ENCODE results near the gene C6orf163. TPM values are rescaled to one million over a fixed set of nuclear protein-coding genes. Genes with fewer than 3 reads are reported as not detected.
A peak's percentile ranks its signal among the peaks of the same experiment; 100 is the strongest.

The C6orf163 gene
- total and polyA plus RNA-seq, 5 donors from 2014 or later, result 0.53 to 2.1 (median 1.3) TPM; not detected in 1

DNA sequence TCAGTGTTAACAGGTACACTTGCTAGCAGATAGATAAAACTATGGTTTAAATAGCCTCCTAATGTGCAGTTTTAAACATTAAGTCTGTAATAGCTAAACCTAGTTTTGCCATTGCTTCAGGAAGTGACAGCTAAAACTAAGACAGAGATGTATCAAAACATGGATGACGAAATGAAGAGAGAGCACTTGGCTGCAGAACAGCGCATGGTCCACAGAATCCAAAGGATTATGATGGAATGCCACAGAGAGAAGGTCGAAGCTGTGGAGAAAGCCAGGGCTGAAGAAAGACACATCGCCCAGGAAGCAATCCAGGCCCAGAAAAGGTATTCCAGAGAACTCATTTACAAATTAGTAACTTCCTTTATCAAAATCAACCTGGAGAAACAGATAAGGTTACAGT, 11.6 kb downstream of the C6orf163 start:
- peak overlapping the region in 1 of 3 donors; percentile 64 for H3K27ac Mint-ChIP-seq
- ATAC-seq (ENCODE audit: low read depth in 2 of 2), result no peak

DNA sequence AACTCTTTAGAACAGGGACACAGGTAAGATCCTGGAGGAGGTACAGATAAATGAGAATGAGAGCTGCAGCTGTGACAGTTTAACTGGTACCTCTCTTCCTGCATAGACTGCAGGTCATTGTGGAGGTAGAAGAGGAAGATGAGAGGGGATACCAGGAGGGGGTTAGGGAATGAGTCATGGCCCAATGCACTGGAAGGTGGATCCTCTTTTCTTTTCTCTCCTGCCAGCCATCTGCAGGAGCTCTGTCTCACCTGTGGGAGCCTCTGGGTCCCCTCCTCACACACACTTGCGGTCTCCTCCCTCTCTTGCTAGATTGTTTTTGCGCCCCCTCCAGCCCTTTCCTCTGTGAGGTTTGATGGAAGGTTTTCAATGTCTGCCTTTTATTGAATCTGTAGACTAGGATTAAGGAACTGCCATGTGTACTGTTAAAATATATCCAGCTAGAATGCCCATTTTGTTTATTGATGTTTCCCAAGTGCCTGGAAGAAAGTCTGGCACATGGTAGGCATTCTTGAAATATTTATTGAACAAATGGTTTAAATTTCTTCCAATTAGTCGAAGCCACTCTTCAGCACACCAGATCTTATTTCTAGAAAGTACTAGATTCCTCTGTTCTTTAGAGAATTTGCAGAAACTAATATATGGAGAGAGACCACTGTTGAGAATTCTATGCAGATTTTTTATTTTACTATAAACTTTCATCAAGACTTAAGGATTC, 13.0 kb downstream of the C6orf163 start:
- no peaks in the 10 kb centered on the region for H3K4me1 Mint-ChIP-seq
- H3K4me3 Mint-ChIP-seq, result no peak overlapping the region
- no peaks in the 10 kb centered on the region for H3K27me3 Mint-ChIP-seq
- Histone ChIP-seq H3K4me1 (ENCODE audit: control insufficient read depth, insufficient read depth, low read length, poor library complexity, severe bottlenecking) (no peaks in the 10 kb centered on the region), H3K36me3 (ENCODE audit: control insufficient read depth, insufficient read depth, low read length) (no peaks in the 10 kb centered on the region), H3K27me3 (ENCODE audit: control insufficient read depth, insufficient read depth, low read length) (no peaks in the 10 kb centered on the region), H3K4me3 (ENCODE audit: low read depth, low read length) (no peak overlapping the region), H3K9me3 (ENCODE audit: control insufficient read depth in 2 of 2, low read length in 2 of 2) (no peaks in the 10 kb centered on the region), H3K27ac (ENCODE audit: insufficient read depth, low read length, poor library complexity, severe bottlenecking) (no peak overlapping the region)
- H3K9me3 Mint-ChIP-seq, result peaks cover 0 to 3% (median 0%) of the 10 kb centered on the region in 7 donors
- DNase-seq, result no peak
- no peak overlapping the region for H3K27ac Mint-ChIP-seq
- H3K36me3 Mint-ChIP-seq, result peaks cover 18% of the 10 kb centered on the region
- ATAC-seq (ENCODE audit: low read depth in 2 of 2), result no peak

More for the DNA sequence above, 11.6 kb downstream of the C6orf163 start:
- Mint-ChIP-seq H3K27me3 (no peaks in the 10 kb centered on the region), H3K4me3 (no peak overlapping the region), H3K4me1 (no peaks in the 10 kb centered on the region), H3K9me3 (no peaks in the 10 kb centered on the region), H3K36me3 (peaks cover 9% of the 10 kb centered on the region)
- Histone ChIP-seq H3K9me3 (ENCODE audit: control insufficient read depth in 2 of 2, low read length in 2 of 2) (no peaks in the 10 kb centered on the region), H3K36me3 (ENCODE audit: control insufficient read depth, insufficient read depth, low read length) (no peaks in the 10 kb centered on the region), H3K4me3 (ENCODE audit: low read depth, low read length) (no peak overlapping the region), H3K4me1 (ENCODE audit: control insufficient read depth, insufficient read depth, low read length, poor library complexity, severe bottlenecking) (no peaks in the 10 kb centered on the region), H3K27me3 (ENCODE audit: control insufficient read depth, insufficient read depth, low read length) (no peaks in the 10 kb centered on the region), H3K27ac (ENCODE audit: insufficient read depth, low read length, poor library complexity, severe bottlenecking) (no peak overlapping the region)
- no peak for DNase-seq

DNA sequence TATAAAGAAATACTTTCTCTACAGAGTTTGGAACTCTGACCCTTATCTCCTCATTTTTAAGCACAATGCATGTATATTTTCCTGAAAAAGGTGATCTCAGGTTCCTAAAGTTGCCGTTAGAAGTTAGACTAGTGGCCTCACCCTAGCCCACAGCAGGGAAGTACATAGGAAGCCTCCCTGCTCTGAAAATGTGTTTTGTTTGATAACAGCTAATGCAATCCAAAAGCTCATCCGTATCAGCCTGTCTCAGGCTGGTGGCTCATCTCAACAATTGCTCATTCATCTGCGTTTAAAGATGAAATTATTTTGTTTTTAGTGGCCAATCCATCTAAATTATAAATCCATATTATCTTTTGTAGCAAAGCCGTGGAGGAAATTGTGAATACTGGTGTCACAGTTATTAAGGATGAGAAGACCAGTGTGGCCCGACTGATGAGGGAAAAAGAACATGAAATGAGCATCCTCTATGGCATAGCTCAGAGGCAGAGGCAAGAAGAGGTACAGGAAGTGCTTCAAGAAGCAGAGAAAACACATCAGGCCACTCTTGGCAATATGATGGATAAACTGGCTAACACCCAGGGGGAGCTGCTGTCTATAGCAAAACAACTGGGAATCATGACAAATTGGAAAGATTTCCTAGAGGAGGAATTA, 20.1 kb downstream of the C6orf163 start:
- no peak overlapping the region for H3K4me3 ChIP-seq (ENCODE audit: low read depth, low read length)
- DNase-seq (no peak), ATAC-seq (ENCODE audit: low read depth in 2 of 2) (no peak)
- no peaks in the 10 kb centered on the region for H3K36me3 ChIP-seq (ENCODE audit: control insufficient read depth, insufficient read depth, low read length)
- H3K9me3 ChIP-seq (ENCODE audit: control insufficient read depth in 2 of 2, low read length in 2 of 2), result no peaks in the 10 kb centered on the region
- H3K4me3 Mint-ChIP-seq, result peak overlapping the region in 1 of 4 donors; percentile 38
- no peaks in the 10 kb centered on the region for H3K4me1 ChIP-seq (ENCODE audit: control insufficient read depth, insufficient read depth, low read length, poor library complexity, severe bottlenecking)
- peaks cover 12% of the 10 kb centered on the region for H3K36me3 Mint-ChIP-seq
- no peaks in the 10 kb centered on the region for H3K27me3 Mint-ChIP-seq
- no peak overlapping the region for H3K27ac ChIP-seq (ENCODE audit: insufficient read depth, low read length, poor library complexity, severe bottlenecking)
- H3K9me3 Mint-ChIP-seq, result peaks cover 0 to 17% (median 3%) of the 10 kb centered on the region in 7 donors
- no peaks in the 10 kb centered on the region for H3K27me3 ChIP-seq (ENCODE audit: control insufficient read depth, insufficient read depth, low read length)
- H3K27ac Mint-ChIP-seq, result no peak overlapping the region
- H3K4me1 Mint-ChIP-seq, result no peaks in the 10 kb centered on the region

DNA sequence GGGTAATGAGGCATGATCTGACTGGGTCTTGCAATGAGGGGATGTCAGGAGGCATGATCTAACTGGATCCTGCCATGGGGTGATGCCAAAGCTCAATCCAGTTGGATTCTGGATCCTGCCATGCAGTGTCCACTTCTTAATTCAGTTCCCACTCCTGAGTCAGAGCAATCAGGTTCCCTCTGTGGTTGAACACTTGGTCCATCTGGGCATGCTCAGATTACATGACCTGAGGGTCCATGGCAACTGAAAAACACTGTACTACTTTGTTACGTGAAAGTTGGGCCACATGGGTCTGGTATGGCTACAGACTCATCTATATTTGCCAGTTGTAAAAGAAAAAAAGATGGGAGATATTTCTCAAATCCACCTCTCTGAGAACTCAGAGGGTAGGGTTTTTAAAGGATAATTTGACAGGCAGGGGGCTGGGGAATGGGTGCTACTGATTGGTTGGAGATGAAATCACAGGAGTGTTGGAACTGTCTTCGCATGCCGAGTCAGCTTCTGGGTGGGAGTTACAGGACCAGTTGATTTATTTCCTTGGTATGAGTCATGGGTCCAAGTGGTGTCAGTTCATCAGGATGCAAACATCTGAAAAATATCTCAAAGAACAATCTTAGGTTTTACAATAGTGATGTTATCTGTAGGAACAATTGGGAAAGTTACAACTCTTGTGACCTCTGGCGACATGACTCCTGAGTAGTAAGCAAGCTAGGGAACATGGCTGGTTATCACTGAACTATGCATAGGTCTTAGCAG, 21.6 kb downstream of the C6orf163 start:
- H3K4me1 ChIP-seq (ENCODE audit: control insufficient read depth, insufficient read depth, low read length, poor library complexity, severe bottlenecking), result no peaks in the 10 kb centered on the region
- H3K4me1 Mint-ChIP-seq, result no peaks in the 10 kb centered on the region
- H3K36me3 ChIP-seq (ENCODE audit: control insufficient read depth, insufficient read depth, low read length), result no peaks in the 10 kb centered on the region
- no peak overlapping the region for H3K4me3 Mint-ChIP-seq
- no peak overlapping the region for H3K27ac Mint-ChIP-seq
- H3K9me3 ChIP-seq (ENCODE audit: control insufficient read depth in 2 of 2, low read length in 2 of 2), result no peaks in the 10 kb centered on the region
- H3K27me3 ChIP-seq (ENCODE audit: control insufficient read depth, insufficient read depth, low read length), result no peaks in the 10 kb centered on the region
- no peak for ATAC-seq (ENCODE audit: low read depth in 2 of 2)
- no peaks in the 10 kb centered on the region for H3K27me3 Mint-ChIP-seq
- peaks cover 12% of the 10 kb centered on the region for H3K36me3 Mint-ChIP-seq
- no peak for DNase-seq
- H3K27ac ChIP-seq (ENCODE audit: insufficient read depth, low read length, poor library complexity, severe bottlenecking), result no peak overlapping the region
- peaks cover 0 to 17% (median 5%) of the 10 kb centered on the region in 7 donors for H3K9me3 Mint-ChIP-seq
- H3K4me3 ChIP-seq (ENCODE audit: low read depth, low read length), result no peak overlapping the region

DNA sequence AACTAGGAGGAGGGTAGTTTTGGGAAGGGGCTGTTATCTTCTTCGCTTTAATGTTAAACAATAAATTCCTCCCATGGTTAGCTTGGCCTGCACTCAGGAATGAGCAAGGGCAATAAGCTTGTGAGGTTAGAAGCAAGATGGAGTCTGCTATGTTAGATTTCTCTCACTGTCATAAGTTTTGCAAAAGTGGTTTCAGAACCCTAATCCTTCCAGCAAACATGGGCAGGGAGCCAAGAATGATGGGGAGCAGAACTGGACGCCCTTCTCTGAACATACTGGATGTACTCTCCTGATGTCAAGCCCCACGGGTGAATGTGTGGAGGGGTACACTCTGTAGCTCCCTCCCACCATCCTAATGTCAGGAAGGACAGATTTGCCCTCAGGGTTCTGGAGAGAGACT, 22.3 kb downstream of the C6orf163 start:
- no peaks in the 10 kb centered on the region for H3K27me3 Mint-ChIP-seq
- no peak overlapping the region for H3K4me3 Mint-ChIP-seq
- H3K27ac ChIP-seq (ENCODE audit: insufficient read depth, low read length, poor library complexity, severe bottlenecking), result no peak overlapping the region
- H3K9me3 ChIP-seq (ENCODE audit: control insufficient read depth in 2 of 2, low read length in 2 of 2), result no peaks in the 10 kb centered on the region
- DNase-seq (no peak), ATAC-seq (ENCODE audit: low read depth in 2 of 2) (no peak)
- H3K36me3 ChIP-seq (ENCODE audit: control insufficient read depth, insufficient read depth, low read length), result no peaks in the 10 kb centered on the region
- peaks cover 7% of the 10 kb centered on the region for H3K36me3 Mint-ChIP-seq
- H3K27ac Mint-ChIP-seq, result no peak overlapping the region
- peaks cover 0 to 17% (median 5%) of the 10 kb centered on the region in 7 donors for H3K9me3 Mint-ChIP-seq
- H3K4me3 ChIP-seq (ENCODE audit: low read depth, low read length), result no peak overlapping the region
- H3K4me1 ChIP-seq (ENCODE audit: control insufficient read depth, insufficient read depth, low read length, poor library complexity, severe bottlenecking), result no peaks in the 10 kb centered on the region
- no peaks in the 10 kb centered on the region for H3K4me1 Mint-ChIP-seq
- H3K27me3 ChIP-seq (ENCODE audit: control insufficient read depth, insufficient read depth, low read length), result no peaks in the 10 kb centered on the region

DNA sequence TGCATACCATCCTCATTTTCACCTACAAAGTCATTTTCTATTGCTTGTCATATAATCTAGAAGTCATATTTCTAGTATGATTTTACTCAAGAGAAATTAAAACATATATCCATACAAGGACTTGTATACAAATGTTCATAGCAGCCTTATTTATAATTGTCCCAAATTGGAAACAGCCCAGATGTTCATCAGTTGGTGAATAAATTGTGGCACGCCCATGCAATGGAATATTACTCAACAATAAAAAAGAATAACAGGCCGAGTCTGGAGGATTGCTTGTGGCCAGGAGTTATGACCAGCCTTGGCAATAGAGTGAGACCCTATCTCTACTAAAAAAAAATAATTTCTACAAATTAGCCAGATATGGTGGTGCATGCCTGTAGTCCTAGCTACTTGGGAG, 28.8 kb downstream of the C6orf163 start:
- Mint-ChIP-seq H3K27ac (no peak overlapping the region), H3K27me3 (no peaks in the 10 kb centered on the region), H3K4me3 (no peak overlapping the region), H3K36me3 (no peaks in the 10 kb centered on the region), H3K9me3 (peaks cover 0 to 4% (median 0%) of the 10 kb centered on the region in 7 donors), H3K4me1 (peaks cover 0 to 4% (median 0%) of the 10 kb centered on the region in 4 donors)
- ATAC-seq (ENCODE audit: low read depth in 2 of 2), result no peak
- Histone ChIP-seq H3K4me1 (ENCODE audit: control insufficient read depth, insufficient read depth, low read length, poor library complexity, severe bottlenecking) (no peaks in the 10 kb centered on the region), H3K27me3 (ENCODE audit: control insufficient read depth, insufficient read depth, low read length) (no peaks in the 10 kb centered on the region), H3K9me3 (ENCODE audit: control insufficient read depth in 2 of 2, low read length in 2 of 2) (no peaks in the 10 kb centered on the region), H3K27ac (ENCODE audit: insufficient read depth, low read length, poor library complexity, severe bottlenecking) (no peak overlapping the region), H3K4me3 (ENCODE audit: low read depth, low read length) (no peak overlapping the region), H3K36me3 (ENCODE audit: control insufficient read depth, insufficient read depth, low read length) (no peaks in the 10 kb centered on the region)
- no peak for DNase-seq

DNA sequence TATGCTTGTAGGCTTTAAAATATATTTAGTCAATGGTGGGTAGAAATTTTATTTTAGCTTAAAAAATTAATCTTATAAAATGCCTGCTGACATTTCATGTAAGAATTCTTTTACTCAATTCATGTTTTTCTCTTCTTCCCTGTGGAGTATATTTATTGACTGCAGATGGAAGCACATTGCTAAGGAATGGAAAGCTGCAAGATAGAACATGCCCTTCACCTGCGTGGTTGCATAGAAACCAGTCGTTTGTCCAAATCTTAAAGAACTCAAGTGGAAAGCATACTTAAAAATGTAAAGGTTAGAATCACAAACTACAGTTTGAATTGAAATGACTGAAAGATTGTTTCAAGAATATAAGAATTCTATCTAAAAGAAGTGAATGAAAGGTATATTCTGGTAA, 30.7 kb downstream of the C6orf163 start:
- peaks cover 0 to 4% (median 0%) of the 10 kb centered on the region in 4 donors for H3K4me1 Mint-ChIP-seq
- no peaks in the 10 kb centered on the region for H3K27me3 Mint-ChIP-seq
- no peak overlapping the region for H3K27ac Mint-ChIP-seq
- no peak overlapping the region for H3K27ac ChIP-seq (ENCODE audit: insufficient read depth, low read length, poor library complexity, severe bottlenecking)
- DNase-seq, result no peak
- H3K9me3 ChIP-seq (ENCODE audit: control insufficient read depth in 2 of 2, low read length in 2 of 2), result no peaks in the 10 kb centered on the region
- no peaks in the 10 kb centered on the region for H3K4me1 ChIP-seq (ENCODE audit: control insufficient read depth, insufficient read depth, low read length, poor library complexity, severe bottlenecking)
- no peaks in the 10 kb centered on the region for H3K36me3 ChIP-seq (ENCODE audit: control insufficient read depth, insufficient read depth, low read length)
- H3K4me3 ChIP-seq (ENCODE audit: low read depth, low read length), result no peak overlapping the region
- peaks cover 0 to 4% (median 0%) of the 10 kb centered on the region in 7 donors for H3K9me3 Mint-ChIP-seq
- no peaks in the 10 kb centered on the region for H3K27me3 ChIP-seq (ENCODE audit: control insufficient read depth, insufficient read depth, low read length)
- H3K4me3 Mint-ChIP-seq, result no peak overlapping the region
- no peak for ATAC-seq (ENCODE audit: low read depth in 2 of 2)
- H3K36me3 Mint-ChIP-seq, result no peaks in the 10 kb centered on the region

All from CD4-positive, CD25-positive, alpha-beta regulatory T cell (primary cell).